HG02678 (cell line): ENCODE measurements around the gene SLC35F3.
A peak's percentile ranks its signal among the peaks of the same experiment; 100 is the strongest.
"Not testable (repeated sequence)": the region's sequence is repeated elsewhere in the genome, so short reads cannot be mapped to it uniquely, and the experiment has no call there.

Source experiments
- ATAC-seq: cut with Tn5 transposase; IDR thresholded peaks from one replicate; pipeline ENCODE4 v1.9.1; 2021; ENCODE audit warnings: mild to moderate bottlenecking, moderate library complexity; ENCODE audit not compliant: unreplicated experiment

SLC35F3 gene

GRCh38 chr1:234348964-234349363 lies 444.5 kb downstream of the SLC35F3 start:
- no peak for ATAC-seq

GRCh38 chr1:234355782-234356510 lies 451.5 kb downstream of the SLC35F3 start:
- ATAC-seq: no peak

- not testable (repeated sequence) for ATAC-seq
Observed at GRCh38 chr1:234356615-234357269, 452.3 kb downstream of the SLC35F3 start.

- no peak for ATAC-seq
Observed at GRCh38 chr1:234357831-234358230, 453.4 kb downstream of the SLC35F3 start.

GRCh38 chr1:234361102-234361603 lies 456.7 kb downstream of the SLC35F3 start:
- no peak for ATAC-seq

- no peak for ATAC-seq
Observed at GRCh38 chr1:234362558-234362957, 458.1 kb downstream of the SLC35F3 start.

- no peak for ATAC-seq
Observed at GRCh38 chr1:234368320-234369032, 464.0 kb downstream of the SLC35F3 start.

- ATAC-seq: no peak
Observed at GRCh38 chr1:234369033-234369430, 464.6 kb downstream of the SLC35F3 start.

- ATAC-seq: no peak
Observed at GRCh38 chr1:234369784-234370183, 465.3 kb downstream of the SLC35F3 start.

GRCh38 chr1:234371414-234371813 lies 466.9 kb downstream of the SLC35F3 start:
- ATAC-seq: no peak

- no peak for ATAC-seq
Observed at GRCh38 chr1:234372011-234372757, 467.7 kb downstream of the SLC35F3 start.

- ATAC-seq: peak; percentile 93
Observed at GRCh38 chr1:234373064-234373958, 468.8 kb downstream of the SLC35F3 start, which contains the start of gene COA6. Gene COA6 (plus strand): TSS chr1:234373456. CDS start chr1:234373467, 11 bp downstream.

- ATAC-seq: no peak
Observed at GRCh38 chr1:234373959-234374254, 469.4 kb downstream of the SLC35F3 start.
